ENCODE measurements around the gene PRM3. TPM values are rescaled to one million over a fixed set of nuclear protein-coding genes. Genes with fewer than 3 reads are reported as not detected.

Gene PRM3
- total and polyA plus RNA-seq, 2 donors (not counting 1 experiment from before 2014, with no cell fraction given) = not detected

DNA sequence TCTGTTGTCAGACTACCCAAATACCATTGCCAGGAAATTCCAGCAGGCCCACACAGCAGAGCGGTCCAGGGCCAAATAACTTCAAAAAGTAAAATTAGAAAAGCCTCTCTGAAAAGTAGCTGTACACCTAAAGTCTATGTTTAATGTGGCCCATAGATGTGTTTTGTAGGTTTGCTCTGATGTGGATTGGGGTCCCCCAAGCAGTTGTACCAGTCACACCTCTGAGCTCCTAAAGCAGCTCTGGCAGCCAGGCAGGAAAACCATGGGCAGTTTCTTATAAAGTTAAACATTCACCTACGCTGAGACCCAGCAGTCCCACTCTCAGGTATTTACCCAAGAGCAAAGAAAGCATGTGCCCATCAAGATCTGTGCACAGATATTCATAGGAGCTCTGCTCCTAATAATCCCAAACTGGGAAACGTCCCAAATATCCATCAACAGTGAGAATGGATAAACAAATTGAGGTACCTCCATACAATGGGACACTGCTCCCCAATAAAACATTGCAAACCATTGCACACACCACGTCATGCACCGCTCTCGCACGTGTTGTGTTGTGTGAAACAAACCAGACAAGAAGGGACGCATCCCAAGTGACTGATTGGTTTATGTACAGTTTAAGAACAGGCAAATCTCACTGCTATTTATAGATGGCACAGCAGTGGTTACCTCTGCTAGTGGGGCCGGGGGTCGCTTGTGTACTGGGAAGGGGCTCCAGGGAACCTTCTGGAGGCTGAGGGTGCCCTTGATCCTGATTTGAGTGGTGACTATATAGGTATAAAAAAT is 23.5 kb upstream of the PRM3 start:
- no peaks in the 10 kb centered on the region for H4K20me1 ChIP-seq (ENCODE audit: control insufficient read depth, insufficient read depth, low read length, poor library complexity, severe bottlenecking)
- H3K9ac ChIP-seq (ENCODE audit: low read length) = peak overlapping the region; percentile 45
- peak overlapping the region; percentile 76 for H3K4me2 ChIP-seq (replicated peaks; ENCODE audit: low read depth, low read length, poor library complexity, severe bottlenecking)
- Mint-ChIP-seq H3K27ac (peak overlapping the region; percentile 93), H3K27me3 (no peaks in the 10 kb centered on the region), H3K4me1 (peaks cover 71% of the 10 kb centered on the region), H3K9me3 (ENCODE audit: insufficient read depth) (no peaks in the 10 kb centered on the region), H3K4me3 (peak overlapping the region; percentile 67)
- peaks cover 0 to 4% (median 0%) of the 10 kb centered on the region in 4 experiments for H3K27me3 ChIP-seq (replicated peaks in 1 of 4; ENCODE audit: control extremely low read depth in 1 of 4, control insufficient read depth in 3 of 4, insufficient read depth in 4 of 4, low read length in 3 of 4)
- ChIA-PET CTCF (interaction anchor here (0.7 to 4.3 kb wide), 31 partner anchors 10 to 385 kb away, joined by 3 to 136 read pairs (median 5); partner anchors contain the start of genes DEXI, RMI2 and SOCS1), POLR2A (interaction anchor here (0.6 to 4.5 kb wide), 19 partner anchors 10 to 531 kb away, joined by 3 to 118 read pairs (median 5); partner anchors contain the start of gene SOCS1)
- no peaks in the 10 kb centered on the region for H3K9me3 ChIP-seq (ENCODE audit: control extremely low read depth in 1 of 3, control insufficient read depth in 2 of 3, insufficient read depth in 1 of 3, low read length in 2 of 3)
- no peak for TF ChIP-seq CTCF (IDR thresholded peaks at IDR 0.05)
- no peak for TF ChIP-seq EZH2 (IDR thresholded peaks at IDR 0.05; ENCODE audit: borderline replicate concordance, insufficient read depth, low read depth, low read length, poor library complexity, severe bottlenecking)
- intact Hi-C loops (cut with micrococcal nuclease) = loop anchor here (1.0 to 2.0 kb wide), 7 partner anchors 14 to 73 kb away; partner anchors contain the start of genes RMI2 and SOCS1
- no peak for ATAC-seq (ENCODE audit: low read depth)
- DNase-seq = no peak
- H3K27ac ChIP-seq (ENCODE audit: low read length in 2 of 2) = peak overlapping the region in 1 of 2 donors; percentile 50
- H3K36me3 ChIP-seq (replicated peaks in 1 of 2; ENCODE audit: control extremely low read depth in 1 of 2, control insufficient read depth in 1 of 2, extremely low read depth in 1 of 2, insufficient read depth in 2 of 2, low read length in 1 of 2) = no peaks in the 10 kb centered on the region
- H2AFZ ChIP-seq (ENCODE audit: insufficient read depth, low read depth, low read length, poor library complexity, severe bottlenecking) = no peak overlapping the region
- H3K4me1 ChIP-seq (ENCODE audit: control insufficient read depth in 2 of 2, insufficient read depth in 2 of 2, low read length in 2 of 2) = peaks cover 61 to 66% of the 10 kb centered on the region in 2 donors
- peak overlapping the region in 4 of 5 experiments; percentile 0 to 41 (median 25) for H3K4me3 ChIP-seq (ENCODE audit: control extremely low read depth in 1 of 5, extremely low read depth in 1 of 5, insufficient read depth in 1 of 5, low read depth in 2 of 5, low read length in 4 of 5)
- no peaks in the 10 kb centered on the region for H3K79me2 ChIP-seq (ENCODE audit: control insufficient read depth, insufficient read depth, low read length)
- 28% methylated on average over 3 of the region's 10 CpGs for WGBS (ENCODE audit: insufficient coverage)

DNA sequence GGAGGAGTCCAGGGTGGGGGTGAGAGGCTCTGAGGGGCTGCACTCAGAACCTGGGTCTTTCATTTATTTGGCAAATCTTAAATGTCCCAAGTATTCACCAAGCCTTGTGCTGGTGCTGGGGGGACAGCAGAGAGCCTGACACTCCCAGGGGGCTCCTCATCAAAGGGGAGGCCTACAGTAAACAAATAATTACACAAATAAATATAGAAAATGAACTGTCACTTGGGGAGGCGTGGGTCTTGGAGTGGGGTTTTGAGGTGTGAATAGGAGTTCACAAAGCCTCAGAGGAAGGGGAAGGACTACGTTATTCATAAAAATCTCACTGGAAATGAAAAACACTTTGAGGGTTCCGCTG is 22.9 kb upstream of the PRM3 start:
- Histone ChIP-seq H3K27ac (ENCODE audit: low read length in 2 of 2) (no peak overlapping the region), H2AFZ (ENCODE audit: insufficient read depth, low read depth, low read length, poor library complexity, severe bottlenecking) (no peak overlapping the region), H3K27me3 (replicated peaks in 1 of 4; ENCODE audit: control extremely low read depth in 1 of 4, control insufficient read depth in 3 of 4, insufficient read depth in 4 of 4, low read length in 3 of 4) (peaks cover 0 to 6% (median 0%) of the 10 kb centered on the region in 4 experiments), H3K4me2 (replicated peaks; ENCODE audit: low read depth, low read length, poor library complexity, severe bottlenecking) (peak overlapping the region; percentile 76), H3K79me2 (ENCODE audit: control insufficient read depth, insufficient read depth, low read length) (no peaks in the 10 kb centered on the region), H3K9ac (ENCODE audit: low read length) (no peak overlapping the region), H3K36me3 (replicated peaks in 1 of 2; ENCODE audit: control extremely low read depth in 1 of 2, control insufficient read depth in 1 of 2, extremely low read depth in 1 of 2, insufficient read depth in 2 of 2, low read length in 1 of 2) (no peaks in the 10 kb centered on the region), H3K4me3 (ENCODE audit: control extremely low read depth in 1 of 5, extremely low read depth in 1 of 5, insufficient read depth in 1 of 5, low read depth in 2 of 5, low read length in 4 of 5) (no peak overlapping the region), H3K4me1 (ENCODE audit: control insufficient read depth in 2 of 2, insufficient read depth in 2 of 2, low read length in 2 of 2) (peaks cover 61 to 66% of the 10 kb centered on the region in 2 donors), H3K9me3 (ENCODE audit: control extremely low read depth in 1 of 3, control insufficient read depth in 2 of 3, insufficient read depth in 1 of 3, low read length in 2 of 3) (no peaks in the 10 kb centered on the region), H4K20me1 (ENCODE audit: control insufficient read depth, insufficient read depth, low read length, poor library complexity, severe bottlenecking) (no peaks in the 10 kb centered on the region)
- ATAC-seq (ENCODE audit: low read depth) (no peak), DNase-seq (no peak)
- WGBS (ENCODE audit: insufficient coverage) = no CpG with 5 or more reads among the region's 3 CpGs
- Mint-ChIP-seq H3K4me3 (no peak overlapping the region), H3K4me1 (peaks cover 71% of the 10 kb centered on the region), H3K27ac (no peak overlapping the region), H3K27me3 (no peaks in the 10 kb centered on the region), H3K9me3 (ENCODE audit: insufficient read depth) (no peaks in the 10 kb centered on the region)
- CTCF ChIA-PET = interaction anchor here (0.8 to 4.3 kb wide), 7 partner anchors 14 to 325 kb away, joined by 3 to 136 read pairs (median 44); partner anchors contain the start of genes RMI2 and SOCS1
- intact Hi-C loops (cut with micrococcal nuclease) = loop anchor here (2.0 kb wide), 1 partner anchor 18 kb away; no protein-coding TSS in a partner anchor
- TF ChIP-seq CTCF (IDR thresholded peaks at IDR 0.05) (no peak), EZH2 (IDR thresholded peaks at IDR 0.05; ENCODE audit: borderline replicate concordance, insufficient read depth, low read depth, low read length, poor library complexity, severe bottlenecking) (no peak)
- POLR2A ChIA-PET = interaction anchor here (1.4 to 4.5 kb wide), 3 partner anchors 13 to 40 kb away, joined by 3 to 118 read pairs (median 67); partner anchors contain the start of gene SOCS1

All from B cell (primary cell).